Natural killer cell (primary cell): ENCODE measurements around the gene NUDT3. TPM values are rescaled to one million over a fixed set of nuclear protein-coding genes. Genes with fewer than 3 reads are reported as not detected.
A peak's percentile ranks its signal among the peaks of the same experiment; 100 is the strongest.

Source experiments
- ATAC-seq, 3 donors: fragments of 150-1000 bp in 2 of 3; fragments of 200-7000 bp in 1 of 3; cut with Tn5 transposase; 1 replicate in 1 of 3; 2 replicates in 2 of 3; pipeline ENCODE4 v1.10.0; 2021; ENCODE audit warnings: mild to moderate bottlenecking in 2 of 3, moderate library complexity in 2 of 3
- DNase-seq, 2 donors: peaks; one replicate each; pipeline versions ENCODE4 v3.0.0 to v3.0.0-alpha.2; 2013 to 2021; ENCODE audit warnings: mixed read lengths in 1 of 2
- H3K27ac ChIP-seq: one replicate; pipeline ENCODE4 v1.5.1; 2013; ENCODE audit warnings: mild to moderate bottlenecking, low read length
- H3K27me3 ChIP-seq: one replicate; pipeline ENCODE4 v1.6.1; 2013; ENCODE audit warnings: low read length; ENCODE audit not compliant: control insufficient read depth, insufficient read depth
- H3K36me3 ChIP-seq: one replicate; pipeline ENCODE4 v1.6.1; 2013; ENCODE audit warnings: low read length; ENCODE audit not compliant: control insufficient read depth, insufficient read depth
- H3K4me1 ChIP-seq: one replicate; pipeline ENCODE4 v1.6.1; 2013; ENCODE audit warnings: low read length; ENCODE audit not compliant: control insufficient read depth, insufficient read depth
- H3K4me3 ChIP-seq: one replicate; pipeline ENCODE4 v1.5.1; 2013; ENCODE audit warnings: low read length
- H3K9me3 ChIP-seq: one replicate; pipeline ENCODE4 v1.6.1; 2013; ENCODE audit warnings: low read length; ENCODE audit not compliant: control insufficient read depth, insufficient read depth
- H3K27ac Mint-ChIP-seq, 2 donors: one replicate each; pipeline ENCODE4 v1.8.0; 2022; ENCODE audit warnings: mild to moderate bottlenecking in 2 of 2, mixed read lengths in 2 of 2, moderate library complexity in 1 of 2
- H3K27me3 Mint-ChIP-seq, 2 donors: one replicate each; pipeline ENCODE4 v1.8.0; 2022; ENCODE audit warnings: low read depth in 2 of 2, mixed read lengths in 2 of 2
- H3K36me3 Mint-ChIP-seq: one replicate; pipeline ENCODE4 v1.8.0; 2022; ENCODE audit warnings: mixed read lengths
- H3K4me1 Mint-ChIP-seq, 2 donors: one replicate each; pipeline ENCODE4 v1.8.0; 2022; ENCODE audit warnings: mixed read lengths in 2 of 2
- H3K4me3 Mint-ChIP-seq: one replicate; pipeline ENCODE4 v1.8.0; 2022; ENCODE audit warnings: mild to moderate bottlenecking, moderate library complexity, mixed read lengths
- H3K9me3 Mint-ChIP-seq, 2 donors: one replicate each; pipeline ENCODE4 v1.8.0; 2022; ENCODE audit warnings: mixed read lengths in 2 of 2
- WGBS: methylation state at CpG from one replicate; pipeline ENCODE4 v1.1.7; 2013; ENCODE audit warnings: missing lambda C conversion rate; ENCODE audit not compliant: insufficient coverage; 5-methylcytosine and 5-hydroxymethylcytosine counted together
- intact Hi-C: fragments of 100-400 bp; cut with micrococcal nuclease; formaldehyde crosslinking; loops from one replicate; pipeline ENCODE4 v1.14.2; 2022
- total RNA-seq, 4 donors: library from RNA; stranded (reverse); fragments of 120-200 nt in 1 of 4; gene quantifications; one replicate each; pipeline versions ENCODE4 v1.2.3 to v1.2.4, GENCODE V29; 2013 to 2022
- TF ChIP-seq, protein P1 (sequence below): fragments of 200-600 bp; IDR thresholded peaks from one replicate; pipeline ENCODE4 v1.8.0; 2022; ENCODE audit warnings: antibody characterized with exemption

NUDT3 gene
- total RNA-seq, 3 donors from 2014 or later (not counting 1 experiment from before 2014, with no cell fraction given) = 22.0 to 26.3 (median 26.1) TPM

DNA sequence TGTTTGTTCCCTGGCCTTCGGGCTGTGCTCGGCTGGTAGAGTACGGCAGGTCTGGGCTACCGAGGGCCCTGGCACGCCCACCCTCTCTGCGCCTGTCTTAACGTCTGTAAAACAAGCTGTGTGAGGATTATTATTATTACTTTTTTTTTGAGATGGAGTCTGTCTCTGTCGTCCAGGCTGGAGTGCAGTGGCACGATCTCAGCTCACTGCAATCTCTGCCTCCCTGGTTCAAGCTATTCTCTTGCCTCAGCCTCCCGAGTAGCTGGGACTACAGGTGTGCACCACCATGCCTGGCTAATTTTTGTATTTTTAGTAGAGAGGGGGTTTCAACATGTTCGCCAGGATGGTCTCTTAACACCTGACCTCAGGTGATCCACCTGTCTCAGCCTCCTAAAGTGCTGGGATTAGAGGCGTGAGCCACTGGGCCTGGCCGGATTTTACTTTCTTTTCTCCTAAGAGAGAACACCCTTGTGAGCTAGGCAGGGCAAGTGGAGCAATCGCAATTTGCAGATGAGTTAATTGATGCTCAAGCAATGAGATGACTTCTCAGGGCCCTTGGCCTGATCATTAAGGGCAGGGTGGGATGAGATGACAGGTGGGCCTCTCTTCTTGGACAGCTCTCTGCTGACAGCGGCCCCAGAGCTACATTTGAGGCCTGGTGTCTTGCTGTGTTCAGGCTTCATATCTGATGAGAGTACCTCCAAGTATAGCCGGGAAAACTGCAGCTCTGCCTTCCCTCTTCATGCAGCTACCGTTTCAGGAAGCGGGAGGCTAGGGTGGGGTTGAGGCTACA is 142.8 kb downstream of the NUDT3 start:
- Mint-ChIP-seq H3K27ac (peak overlapping the region; percentile 94 to 97), H3K4me1 (peaks cover 6 to 35% of the 10 kb centered on the region in 2 donors), H3K4me3 (peak overlapping the region; percentile 95), H3K9me3 (no peaks in the 10 kb centered on the region), H3K27me3 (no peaks in the 10 kb centered on the region), H3K36me3 (no peaks in the 10 kb centered on the region)
- Histone ChIP-seq H3K27ac (peak overlapping the region; percentile 96), H3K4me3 (peak overlapping the region; percentile 94), H3K36me3 (peaks cover under 1% of the 10 kb centered on the region), H3K4me1 (peaks cover 28% of the 10 kb centered on the region), H3K27me3 (no peaks in the 10 kb centered on the region), H3K9me3 (no peaks in the 10 kb centered on the region)
- TF ChIP-seq, protein P1, sequence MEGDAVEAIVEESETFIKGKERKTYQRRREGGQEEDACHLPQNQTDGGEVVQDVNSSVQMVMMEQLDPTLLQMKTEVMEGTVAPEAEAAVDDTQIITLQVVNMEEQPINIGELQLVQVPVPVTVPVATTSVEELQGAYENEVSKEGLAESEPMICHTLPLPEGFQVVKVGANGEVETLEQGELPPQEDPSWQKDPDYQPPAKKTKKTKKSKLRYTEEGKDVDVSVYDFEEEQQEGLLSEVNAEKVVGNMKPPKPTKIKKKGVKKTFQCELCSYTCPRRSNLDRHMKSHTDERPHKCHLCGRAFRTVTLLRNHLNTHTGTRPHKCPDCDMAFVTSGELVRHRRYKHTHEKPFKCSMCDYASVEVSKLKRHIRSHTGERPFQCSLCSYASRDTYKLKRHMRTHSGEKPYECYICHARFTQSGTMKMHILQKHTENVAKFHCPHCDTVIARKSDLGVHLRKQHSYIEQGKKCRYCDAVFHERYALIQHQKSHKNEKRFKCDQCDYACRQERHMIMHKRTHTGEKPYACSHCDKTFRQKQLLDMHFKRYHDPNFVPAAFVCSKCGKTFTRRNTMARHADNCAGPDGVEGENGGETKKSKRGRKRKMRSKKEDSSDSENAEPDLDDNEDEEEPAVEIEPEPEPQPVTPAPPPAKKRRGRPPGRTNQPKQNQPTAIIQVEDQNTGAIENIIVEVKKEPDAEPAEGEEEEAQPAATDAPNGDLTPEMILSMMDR = no peak
- peak; percentile 31 to 50 (median 39) for ATAC-seq
- 48% methylated on average over 18 of the region's 18 CpGs for WGBS
- peak in 1 of 2 donors; percentile 13 for DNase-seq
- intact Hi-C loops = loop anchor here (1.0 to 5.0 kb wide), 4 partner anchors 13 to 360 kb away; partner anchors contain the start of gene HMGA1

DNA sequence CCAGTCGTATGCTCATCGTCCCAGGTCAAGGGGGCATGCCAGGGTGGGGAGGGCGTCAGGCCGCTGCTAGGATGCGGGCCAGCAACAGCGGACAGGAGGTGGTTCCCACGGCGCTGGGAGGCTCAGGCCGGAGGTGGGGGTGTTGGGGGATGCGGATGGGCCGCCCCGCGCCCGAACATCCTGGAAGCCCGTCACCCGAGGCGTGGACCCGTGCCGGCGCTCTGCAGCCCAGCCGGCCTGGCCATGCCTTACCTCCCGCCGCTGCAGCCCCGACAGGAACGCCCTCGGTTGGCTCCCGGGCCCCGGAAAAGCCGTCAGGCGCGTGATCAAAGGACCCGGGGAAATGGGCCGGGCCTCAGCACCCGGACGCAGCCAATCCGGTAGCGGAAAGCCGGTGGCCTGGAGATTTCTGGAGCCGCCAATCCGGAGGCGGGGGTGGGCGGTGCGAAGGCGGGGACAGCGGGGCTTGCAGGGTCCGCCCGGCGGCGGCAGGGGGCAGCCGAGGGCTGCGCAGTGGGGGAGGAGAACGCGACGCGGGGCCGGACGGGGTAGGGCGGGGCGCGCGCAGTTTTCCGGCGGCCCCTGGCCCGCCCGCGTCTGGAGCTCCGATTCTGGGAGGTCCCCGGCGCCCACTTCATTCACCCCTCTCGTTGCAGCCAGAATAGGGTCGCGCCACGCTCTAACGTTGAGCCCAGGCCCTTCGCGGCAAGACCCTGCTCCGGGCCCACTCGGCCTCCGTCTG is 143.6 kb downstream of the NUDT3 start, which contains the start of gene SMIM29:
Gene SMIM29 (minus strand): TSS at position 280 of the 742 bp plus-strand sequence. CDS start 1,215 bp downstream, outside the sequence.
- TF ChIP-seq, protein P1 = peak; percentile 94
- no peaks in the 10 kb centered on the region for H3K27me3 ChIP-seq
- H3K27ac Mint-ChIP-seq = peak within 1 kb of the TSS; percentile 94 to 97
- H3K4me1 ChIP-seq = peaks cover 28% of the 10 kb centered on the region
- H3K36me3 ChIP-seq = peaks cover 5% of the 10 kb centered on the region
- peak within 1 kb of the TSS; percentile 96 for H3K27ac ChIP-seq
- H3K9me3 ChIP-seq = no peaks in the 10 kb centered on the region
- peak within 1 kb of the TSS; percentile 95 for H3K4me3 Mint-ChIP-seq
- under 1% methylated on average over 79 of the region's 79 CpGs for WGBS
- DNase-seq (peak; percentile 97), ATAC-seq (peak; percentile 85 to 97 (median 90))
- intact Hi-C loops = loop anchor here (1.0 to 5.0 kb wide), 4 partner anchors 13 to 360 kb away; partner anchors contain the start of gene HMGA1
- no peaks in the 10 kb centered on the region for H3K9me3 Mint-ChIP-seq
- no peaks in the 10 kb centered on the region for H3K27me3 Mint-ChIP-seq
- H3K36me3 Mint-ChIP-seq = no peaks in the 10 kb centered on the region
- H3K4me1 Mint-ChIP-seq = peaks cover 6 to 35% of the 10 kb centered on the region in 2 donors
- peak within 1 kb of the TSS; percentile 94 for H3K4me3 ChIP-seq

DNA sequence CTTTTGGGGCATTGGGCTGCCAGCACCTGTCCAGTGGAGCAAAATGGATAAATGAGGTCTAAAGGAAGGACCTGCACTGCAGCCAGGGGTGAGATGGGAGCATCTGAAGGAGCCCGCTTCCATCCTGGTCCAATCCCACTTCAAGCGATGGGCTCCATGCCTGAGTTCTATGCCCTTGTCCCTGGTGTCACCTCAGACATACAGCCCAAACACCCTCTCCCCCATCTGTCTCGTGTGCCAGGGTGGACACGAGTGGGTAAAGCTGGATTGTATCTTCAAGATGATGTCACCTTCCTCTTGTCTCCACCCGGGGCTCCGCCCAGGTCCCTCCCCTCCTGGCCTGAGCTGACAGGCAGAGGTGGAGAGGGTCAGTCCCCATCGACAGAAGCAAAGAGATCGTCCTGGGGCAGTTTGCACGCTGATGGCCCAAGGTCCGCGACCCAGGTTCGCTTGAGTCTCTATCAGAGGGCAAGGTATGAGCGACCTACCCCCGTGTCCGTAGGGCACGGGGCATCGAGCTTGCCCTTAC is 144.2 kb downstream of the NUDT3 start:
- peak overlapping the region; percentile 94 to 97 for H3K27ac Mint-ChIP-seq
- Histone ChIP-seq H3K4me1 (peaks cover 28% of the 10 kb centered on the region), H3K4me3 (peak overlapping the region; percentile 94), H3K27ac (peak overlapping the region; percentile 94), H3K27me3 (no peaks in the 10 kb centered on the region), H3K9me3 (no peaks in the 10 kb centered on the region), H3K36me3 (peaks cover 11% of the 10 kb centered on the region)
- DNase-seq (peak; percentile 63), ATAC-seq (peak; percentile 6 to 45 (median 37))
- H3K27me3 Mint-ChIP-seq = no peaks in the 10 kb centered on the region
- TF ChIP-seq, protein P1 = no peak
- WGBS = 13% methylated on average over 17 of the region's 17 CpGs
- H3K4me3 Mint-ChIP-seq = peak overlapping the region; percentile 95
- peaks cover 6 to 40% of the 10 kb centered on the region in 2 donors for H3K4me1 Mint-ChIP-seq
- intact Hi-C loops = loop anchor here (2.0 to 5.0 kb wide), 2 partner anchors 66 to 167 kb away; no protein-coding TSS in a partner anchor
- H3K36me3 Mint-ChIP-seq = no peaks in the 10 kb centered on the region
- no peaks in the 10 kb centered on the region for H3K9me3 Mint-ChIP-seq
